ENCODE measurements around the gene TMEM239.

TMEM239 gene

GRCh38 chr20:2778602-2779321 lies 37.4 kb upstream of the TMEM239 start:
- Histone ChIP-seq H3K27ac (no peak overlapping the region), H3K4me3 (no peak overlapping the region)
- no peak for DNase-seq (ENCODE audit: low spot score)
- no peak for TF ChIP-seq CTCF (IDR thresholded peaks at IDR 0.05)

- Histone ChIP-seq H3K4me3 (no peak overlapping the region), H3K27ac (no peak overlapping the region)
- TF ChIP-seq CTCF (IDR thresholded peaks at IDR 0.05), result no peak
- no peak for DNase-seq (ENCODE audit: low spot score)
These were observed 35.2 kb upstream of the TMEM239 start for GRCh38 chr20:2780948-2781347.

- H3K4me3 ChIP-seq, result no peak overlapping the region
- no peak for DNase-seq (ENCODE audit: low spot score)
- no peak overlapping the region for H3K27ac ChIP-seq
- no peak for TF ChIP-seq CTCF (IDR thresholded peaks at IDR 0.05)
These were observed 32.1 kb upstream of the TMEM239 start for GRCh38 chr20:2783908-2784566.

DNA sequence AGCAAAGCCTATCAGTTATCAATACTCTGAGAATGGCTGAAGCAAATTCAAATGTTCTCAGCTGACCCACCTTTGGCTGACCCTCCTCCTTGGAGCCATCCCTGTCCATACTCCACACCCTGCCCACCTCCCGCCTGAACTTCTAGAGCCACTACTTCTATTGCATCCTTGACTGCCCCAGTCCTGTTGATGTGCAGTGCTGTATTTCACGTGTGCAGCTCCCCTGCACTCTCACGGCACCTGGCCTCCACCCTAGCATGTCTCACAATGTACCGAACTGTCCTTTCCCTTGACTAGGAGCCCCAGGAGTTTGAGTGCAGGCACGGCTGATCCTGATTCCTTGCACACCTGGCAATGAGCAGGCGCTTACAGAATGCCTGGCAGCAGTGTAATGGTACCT lies 22.7 kb upstream of the TMEM239 start:
- no peak for TF ChIP-seq CTCF (IDR thresholded peaks at IDR 0.05)
- DNase-seq (ENCODE audit: low spot score), result no peak
- no peak overlapping the region for H3K4me3 ChIP-seq
- H3K27ac ChIP-seq, result no peak overlapping the region

DNA sequence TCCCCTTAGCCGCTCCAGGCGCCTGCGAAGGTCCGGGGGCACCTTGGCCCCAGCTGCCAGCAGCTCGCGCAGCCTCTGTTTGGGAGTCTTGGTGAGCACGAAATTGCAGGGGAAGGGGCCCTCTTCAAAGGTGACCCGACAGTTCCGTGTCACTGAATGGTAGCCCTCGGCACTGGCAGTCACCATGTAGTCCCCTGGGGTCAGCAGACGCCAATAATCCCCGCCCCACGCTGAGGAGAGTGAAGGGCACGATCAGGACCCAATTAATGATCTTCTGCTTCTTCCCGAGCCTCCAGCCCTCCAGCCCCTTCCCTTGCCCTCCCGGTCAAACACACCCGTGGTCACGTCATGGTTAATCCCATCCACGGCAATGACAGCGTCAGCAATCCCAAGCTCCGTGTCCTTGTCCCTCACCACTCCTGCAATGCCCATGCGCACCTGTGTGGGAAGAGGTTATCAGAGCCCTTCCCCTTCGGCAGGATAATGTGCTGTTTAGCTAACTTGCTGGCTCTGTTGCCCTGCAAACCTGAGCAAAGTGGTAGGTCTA lies 21.9 kb upstream of the TMEM239 start:
- DNase-seq (ENCODE audit: low spot score), result no peak
- H3K4me3 ChIP-seq, result no peak overlapping the region
- TF ChIP-seq CTCF (IDR thresholded peaks at IDR 0.05), result no peak
- no peak overlapping the region for H3K27ac ChIP-seq

- H3K27ac ChIP-seq, result no peak overlapping the region
- TF ChIP-seq CTCF (IDR thresholded peaks at IDR 0.05), result no peak
- no peak overlapping the region for H3K4me3 ChIP-seq
- no peak for DNase-seq (ENCODE audit: low spot score)
These were observed 21.2 kb upstream of the TMEM239 start for GRCh38 chr20:2794866-2795447.
